Measurements from ENCODE around the gene GMCL1. TPM values are rescaled to one million over a fixed set of nuclear protein-coding genes. Genes with fewer than 3 reads are reported as not detected.

Gene GMCL1
- total and polyA plus RNA-seq, 9 of the 15 experiments (the other 6 are each of a cell fraction or from before 2014, with no cell fraction given), result 7.0 to 27.3 (median 15.4) TPM

GRCh38 chr2:69914164-69914949 lies 84.9 kb downstream of the GMCL1 start (continued):
- peak; percentile 50 for TF ChIP-seq PCBP1 (IDR thresholded peaks at IDR 0.05; ENCODE audit: low read depth, low read length, poor library complexity, severe bottlenecking)
- peak; percentile 77 for TF ChIP-seq CTBP1 (IDR thresholded peaks at IDR 0.05; ENCODE audit: borderline replicate concordance)
- TF ChIP-seq TSHZ1 (CRISPR knock-in tag; IDR thresholded peaks at IDR 0.05), result no peak
- peak; percentile 8; the same call in 1 of the 2 replicates for TF ChIP-seq RAD51 (IDR thresholded peaks at IDR 0.05; ENCODE audit: borderline replicate concordance, low read depth)
- peak; percentile 36; the same call in 1 of the 2 replicates for TF ChIP-seq EGR1 (conservative IDR thresholded peaks at IDR 0.05)
- TF ChIP-seq TAF1 (IDR thresholded peaks at IDR 0.05; ENCODE audit: control insufficient read depth, extremely low read depth, insufficient read depth, low read length, severe bottlenecking), result peak; percentile 82
- TF ChIP-seq DMBX1 (CRISPR knock-in tag; IDR thresholded peaks at IDR 0.05; ENCODE audit: borderline replicate concordance), result 0 out of 2 replicates have a peak, but pooled peaks have one; percentile 69
- TF ChIP-seq FOXK1 (CRISPR knock-in tag; IDR thresholded peaks at IDR 0.05; ENCODE audit: borderline replicate concordance), result 0 out of 2 replicates have a peak, but pooled peaks have one; percentile 33
- peak; percentile 73 for TF ChIP-seq CBX1 (IDR thresholded peaks at IDR 0.05; ENCODE audit: low read depth)
- TF ChIP-seq NFIC (IDR thresholded peaks at IDR 0.05), result peak; percentile 74
- TF ChIP-seq PHTF2 (CRISPR knock-in tag; IDR thresholded peaks at IDR 0.05), result no peak
- TF ChIP-seq ZNF263 (CRISPR knock-in tag; IDR thresholded peaks at IDR 0.05; ENCODE audit: borderline replicate concordance), result peak; percentile 49; the same call in 1 of the 2 replicates
- TF ChIP-seq ZNF639 (CRISPR knock-in tag; conservative IDR thresholded peaks at IDR 0.05 in 1 of 2, IDR thresholded peaks at IDR 0.05 in 1 of 2), result peak in 1 of 2 experiments; percentile 86; a peak in 1 of 4 replicates
- no peak for TF ChIP-seq PPARD (CRISPR knock-in tag; IDR thresholded peaks at IDR 0.05)
- TF ChIP-seq SETDB1 (IDR thresholded peaks at IDR 0.05; ENCODE audit: low read length), result no peak
- peak; percentile 67 for TF ChIP-seq ZBTB12 (CRISPR knock-in tag; IDR thresholded peaks at IDR 0.05)
